BE2C (cell line): ENCODE results near the gene KCNH4.
A peak's percentile ranks its signal among the peaks of the same experiment; 100 is the strongest.

Experiments
- DNase-seq: peaks from one replicate; pipeline ENCODE4 v3.0.0-alpha.2; 2020
- H3K27me3 ChIP-seq: fragments of 250-450 bp; sonication (Bioruptor Pico); 2 replicates; pipeline ENCODE4 v1.5.1; 2020; ENCODE audit warnings: mild to moderate bottlenecking
- H3K36me3 ChIP-seq: fragments of 250-450 bp; sonication (Bioruptor Pico); 2 replicates; pipeline ENCODE4 v1.5.1; 2020; ENCODE audit warnings: mild to moderate bottlenecking
- H3K4me1 ChIP-seq: fragments of 250-450 bp; sonication (Bioruptor Pico); 2 replicates; pipeline ENCODE4 v1.5.1; 2020
- H3K4me3 ChIP-seq: 2 replicates; pipeline ENCODE4 v1.5.1; 2011; ENCODE audit warnings: low read depth, low read length
- H3K9me3 ChIP-seq: fragments of 250-450 bp; sonication (Bioruptor Pico); 2 replicates; pipeline ENCODE4 v1.5.1; 2020
- CTCF ChIP-seq: IDR thresholded peaks from 2 replicates; pipeline ENCODE4 v1.5.1; 2012; ENCODE audit warnings: mild to moderate bottlenecking, low read depth, low read length

KCNH4 gene

GRCh38 chr17:42185621-42185930 lies 4.6 kb upstream of the KCNH4 start:
- no peak for TF ChIP-seq CTCF
- no peak for DNase-seq
- no peaks in the 10 kb centered on the region for H3K27me3 ChIP-seq

DNA sequence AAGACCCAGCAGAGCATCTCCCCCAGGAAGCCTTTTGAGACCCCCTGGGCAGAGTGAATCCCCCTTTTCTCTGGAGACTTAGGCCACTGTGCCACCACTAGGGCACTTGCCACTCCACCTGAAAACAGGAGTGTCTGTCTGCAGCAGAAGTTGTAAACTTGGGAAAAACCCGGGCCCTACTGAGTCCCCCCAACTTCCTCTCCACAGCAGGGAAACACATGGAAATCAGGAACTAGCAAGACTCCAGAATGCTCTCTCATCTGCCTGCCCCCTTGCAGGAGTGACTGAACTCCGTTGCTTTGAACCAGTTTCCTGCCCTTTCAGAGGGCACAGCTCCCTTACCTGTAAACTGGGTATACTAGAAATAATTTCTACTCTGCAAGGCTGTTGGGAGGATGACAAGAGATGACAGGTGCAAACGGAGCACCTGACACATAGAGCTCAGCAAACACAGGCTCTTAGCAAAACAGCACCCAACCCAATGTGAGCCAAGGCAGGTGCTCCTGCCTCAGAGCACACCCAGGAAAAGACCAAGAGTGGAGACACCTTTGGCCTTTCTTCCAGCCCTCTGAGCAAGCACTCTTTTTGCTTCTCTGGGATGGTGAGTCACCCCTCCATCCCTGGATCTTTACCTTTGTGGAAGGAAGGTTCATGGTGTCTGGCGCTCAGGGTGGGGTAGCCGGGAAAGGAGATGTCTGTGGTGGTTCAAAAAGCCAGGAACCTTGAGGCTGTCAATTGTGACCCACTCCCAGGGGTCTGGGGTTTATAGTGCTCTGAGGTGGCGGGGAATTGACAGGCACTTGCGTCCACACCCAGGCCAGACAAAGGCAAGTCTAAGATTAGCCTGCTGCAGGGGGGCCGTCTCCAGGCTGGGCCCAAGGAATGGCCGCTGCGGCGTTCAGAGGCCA lies 4.0 kb upstream of the KCNH4 start, which contains the start of gene HCRT:
HCRT (minus strand) TSS at position 740 of the 908 bp plus-strand sequence; CDS start at position 653, 87 bp downstream.
- Histone ChIP-seq H3K4me1 (no peaks in the 10 kb centered on the region), H3K36me3 (no peaks in the 10 kb centered on the region), H3K4me3 (no peak within 1 kb of the TSS), H3K9me3 (no peaks in the 10 kb centered on the region), H3K27me3 (no peaks in the 10 kb centered on the region)
- no peak for DNase-seq
- no peak for TF ChIP-seq CTCF

More at GRCh38 chr17:42185621-42185930, 4.6 kb upstream of the KCNH4 start:
- H3K36me3 ChIP-seq, result no peaks in the 10 kb centered on the region
- H3K9me3 ChIP-seq, result no peaks in the 10 kb centered on the region
- no peaks in the 10 kb centered on the region for H3K4me1 ChIP-seq
- no peak overlapping the region for H3K4me3 ChIP-seq

DNA sequence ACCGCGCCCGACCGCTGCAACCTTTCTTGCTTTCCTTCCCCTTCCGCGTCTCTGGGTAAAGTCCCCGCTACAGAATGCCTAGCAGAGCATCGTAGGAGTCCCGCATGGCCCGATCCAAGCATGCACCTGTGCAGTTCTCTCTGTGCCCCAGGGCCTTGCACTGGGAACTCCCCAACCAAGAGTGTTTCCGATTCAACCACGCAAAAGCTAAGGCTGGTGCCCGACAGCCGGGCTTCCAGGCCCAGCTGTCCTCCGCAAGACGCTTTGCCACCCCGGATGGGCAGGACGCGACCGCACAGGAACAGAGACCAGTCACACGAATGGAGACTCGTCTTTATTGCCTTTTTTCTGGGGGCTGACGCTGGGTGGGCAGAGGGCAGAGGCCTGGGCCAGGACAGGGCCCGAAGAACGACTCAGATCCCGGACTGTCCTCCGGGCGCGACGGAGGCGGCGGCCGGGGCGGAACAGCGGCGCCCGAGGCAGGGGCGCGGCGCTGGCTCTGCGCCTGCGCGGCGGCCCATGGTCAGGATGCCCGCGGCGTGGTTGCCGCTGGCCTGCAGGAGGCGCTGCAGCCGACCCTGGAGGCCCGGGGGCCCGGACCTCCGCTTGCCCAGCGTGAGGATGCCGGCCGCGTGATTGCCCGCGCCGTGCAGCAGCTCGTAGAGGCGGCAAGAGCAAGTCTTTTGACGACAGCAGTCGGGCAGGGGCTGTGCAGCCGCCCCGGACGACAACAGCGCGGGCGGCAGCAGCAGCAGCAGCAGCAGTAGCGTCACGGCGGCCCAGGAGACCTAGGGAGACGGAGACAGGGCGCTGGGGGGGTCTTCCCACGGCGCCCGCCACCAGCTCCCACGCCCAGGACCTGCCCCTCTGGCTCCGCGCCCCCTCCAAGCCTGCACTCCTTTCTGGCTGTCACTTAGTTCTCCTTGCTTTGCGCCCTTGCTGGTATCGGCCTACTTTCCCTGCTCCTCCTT lies 3.1 kb upstream of the KCNH4 start:
- peak; percentile 37 for TF ChIP-seq CTCF
- peak overlapping the region; percentile 38 for H3K4me3 ChIP-seq
- H3K4me1 ChIP-seq, result no peaks in the 10 kb centered on the region
- H3K36me3 ChIP-seq, result no peaks in the 10 kb centered on the region
- peak; percentile 67 for DNase-seq
- H3K27me3 ChIP-seq, result no peaks in the 10 kb centered on the region
- no peaks in the 10 kb centered on the region for H3K9me3 ChIP-seq

DNA sequence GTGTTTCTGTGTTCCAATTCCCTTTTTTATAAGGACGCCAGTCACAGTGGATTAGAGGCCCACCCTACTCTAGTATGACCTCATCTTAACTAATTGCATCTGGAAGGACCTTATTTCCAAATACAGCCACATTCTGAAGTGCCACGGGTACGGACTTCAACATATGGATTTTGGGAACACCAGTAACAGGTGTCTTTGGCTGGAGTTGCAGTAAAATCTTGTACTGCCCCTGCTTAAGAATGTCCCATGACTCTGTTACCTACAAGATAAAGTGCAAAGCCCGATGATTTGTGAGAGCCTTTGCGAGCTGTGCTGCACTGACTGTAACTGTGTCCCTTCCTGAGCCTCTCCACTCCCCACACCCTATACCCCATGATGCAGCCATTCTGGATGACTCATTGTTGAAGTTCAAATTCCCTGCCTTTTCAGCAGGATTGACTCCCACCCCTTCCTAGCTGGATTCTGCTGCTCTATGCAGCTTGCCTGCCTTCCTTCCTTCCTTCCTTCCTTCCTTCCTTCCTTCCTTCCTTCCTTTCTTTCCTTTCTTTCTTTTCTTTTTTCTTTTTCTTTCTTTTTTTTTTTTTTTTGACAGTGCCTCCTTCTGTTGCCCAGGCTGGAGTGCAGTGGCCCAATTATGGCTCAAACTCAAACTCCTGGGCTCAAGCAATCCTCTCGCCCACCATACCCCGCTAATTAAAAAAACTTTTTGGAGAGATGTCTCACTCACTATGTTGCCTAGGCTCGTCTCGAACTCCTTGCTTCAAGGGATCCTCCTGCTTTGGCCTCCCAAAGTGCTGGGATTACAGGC lies 2.2 kb upstream of the KCNH4 start:
- no peaks in the 10 kb centered on the region; the same call in 1 of the 2 replicates for H3K36me3 ChIP-seq
- TF ChIP-seq CTCF, result no peak
- DNase-seq, result no peak
- no peaks in the 10 kb centered on the region for H3K9me3 ChIP-seq
- no peaks in the 10 kb centered on the region for H3K27me3 ChIP-seq
- H3K4me3 ChIP-seq, result no peak overlapping the region
- H3K4me1 ChIP-seq, result no peaks in the 10 kb centered on the region

DNA sequence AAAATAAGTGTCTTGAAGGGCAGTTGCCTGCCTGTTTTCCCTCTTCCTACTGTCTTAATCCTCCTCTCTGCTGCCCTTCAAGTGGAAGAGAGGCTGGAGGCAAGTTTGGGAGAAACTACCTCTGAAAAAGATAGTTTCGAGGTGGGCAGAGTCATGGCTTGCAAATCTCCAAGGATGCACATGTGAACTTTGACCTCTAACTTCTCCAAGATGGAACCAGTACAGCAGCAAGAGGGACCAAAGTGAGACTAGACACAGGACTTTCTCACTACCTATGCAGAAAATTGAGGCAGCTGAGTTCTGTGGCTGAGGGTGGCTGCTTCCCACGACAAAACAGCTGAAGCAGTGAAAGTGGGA lies 887 bp upstream of the KCNH4 start:
- DNase-seq, result no peak
- H3K36me3 ChIP-seq, result no peaks in the 10 kb centered on the region; the same call in 1 of the 2 replicates
- no peak for TF ChIP-seq CTCF
- H3K27me3 ChIP-seq, result no peaks in the 10 kb centered on the region
- no peaks in the 10 kb centered on the region for H3K4me1 ChIP-seq
- H3K4me3 ChIP-seq, result no peak overlapping the region
- no peaks in the 10 kb centered on the region for H3K9me3 ChIP-seq
